Epidermal melanocyte (primary cell): ENCODE data around the gene RPL15.

ENCODE experiments used
- DNase-seq: peaks from one replicate; pipeline ENCODE4 v3.0.0; 2011; ENCODE audit warnings: low spot score; ENCODE audit not compliant: insufficient read length

The RPL15 gene

GRCh38 chr3:23928524-23928923, 11.6 kb downstream of the RPL15 start:
- no peak for DNase-seq

- DNase-seq: no peak
These were observed 14.7 kb downstream of the RPL15 start for GRCh38 chr3:23931597-23931996.

DNA sequence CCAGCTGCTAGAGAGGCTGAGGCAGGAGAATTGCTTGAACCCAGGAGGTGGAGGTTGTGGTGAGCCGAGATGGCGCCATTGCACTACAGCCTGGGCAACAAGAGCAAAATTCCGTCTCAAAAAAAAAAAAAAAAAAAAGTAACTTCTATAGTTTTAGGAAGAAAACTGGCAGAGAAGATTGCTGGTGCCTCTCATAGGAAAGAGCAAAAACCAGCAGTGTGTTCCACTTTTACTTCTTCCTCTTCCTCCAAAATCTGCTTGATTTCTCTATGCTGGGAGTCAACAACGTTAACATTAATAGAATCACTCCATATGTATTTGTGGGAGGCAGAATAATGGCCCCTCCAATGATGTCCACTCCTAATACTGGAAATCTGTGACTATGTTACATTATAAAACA, 15.6 kb downstream of the RPL15 start:
- DNase-seq: no peak

- DNase-seq: no peak
These were observed 17.3 kb downstream of the RPL15 start for GRCh38 chr3:23934253-23934652.

DNA sequence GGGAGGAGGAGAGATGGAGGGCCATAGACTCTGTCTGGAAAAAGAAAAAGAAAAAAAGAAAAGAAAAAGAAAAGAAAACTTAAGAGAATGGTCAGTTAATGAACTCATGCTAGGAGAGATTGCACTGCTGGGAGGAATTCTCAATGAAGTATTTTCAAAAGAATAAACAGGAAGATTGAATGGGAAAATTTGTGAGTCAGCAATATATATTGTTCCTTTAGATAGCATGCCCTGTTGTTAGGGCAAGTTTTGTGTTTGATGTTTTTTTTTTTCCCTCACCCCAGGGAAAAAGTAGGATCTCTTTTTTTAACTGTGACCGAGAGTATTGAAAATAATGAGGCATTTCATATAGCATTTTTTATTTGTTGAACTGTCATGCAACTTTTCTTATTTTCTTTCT, 20.4 kb downstream of the RPL15 start:
- no peak for DNase-seq

GRCh38 chr3:23938688-23939087, 21.8 kb downstream of the RPL15 start:
- no peak for DNase-seq

DNA sequence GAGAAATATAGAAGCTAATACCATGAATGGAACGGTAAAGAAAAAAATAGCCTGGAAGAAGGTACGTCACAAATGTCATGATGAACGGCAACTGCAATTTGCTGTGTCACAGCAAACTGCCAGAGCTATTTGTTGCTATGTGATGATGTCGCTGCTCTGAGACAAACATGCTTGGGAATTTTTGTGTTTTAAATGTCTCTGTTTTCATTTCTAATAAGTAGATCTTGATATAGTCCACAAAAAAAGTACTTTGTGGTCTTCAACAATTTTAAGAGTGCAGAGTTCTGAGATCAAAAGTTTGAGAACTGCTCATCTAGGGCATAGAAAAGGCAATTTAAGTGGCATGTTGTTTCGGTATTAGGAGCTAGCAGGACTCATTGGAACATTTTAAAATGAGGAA, 23.8 kb downstream of the RPL15 start:
- DNase-seq: no peak

DNA sequence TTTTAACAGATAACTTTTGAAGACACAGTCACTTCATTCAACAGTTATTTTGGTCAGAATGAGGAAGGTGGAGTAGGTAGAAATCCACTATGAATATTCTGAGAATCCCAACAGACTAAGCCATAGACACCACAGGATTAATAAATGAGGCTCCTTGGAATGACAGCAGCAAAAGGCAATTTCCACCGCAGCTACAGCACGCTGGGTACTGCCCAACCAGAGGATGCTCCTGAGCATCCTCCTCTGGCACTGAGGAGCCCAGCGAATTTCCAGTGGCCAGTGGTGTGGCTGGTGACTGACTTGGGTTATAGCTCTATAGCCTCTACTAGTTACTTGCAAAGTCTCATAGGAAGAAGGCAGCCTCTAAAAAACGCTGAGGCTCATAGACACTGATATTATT, 24.5 kb downstream of the RPL15 start:
- DNase-seq: no peak

GRCh38 chr3:23942546-23942945, 25.6 kb downstream of the RPL15 start:
- no peak for DNase-seq

GRCh38 chr3:23944007-23944783, 27.3 kb downstream of the RPL15 start:
- DNase-seq: no peak

DNA sequence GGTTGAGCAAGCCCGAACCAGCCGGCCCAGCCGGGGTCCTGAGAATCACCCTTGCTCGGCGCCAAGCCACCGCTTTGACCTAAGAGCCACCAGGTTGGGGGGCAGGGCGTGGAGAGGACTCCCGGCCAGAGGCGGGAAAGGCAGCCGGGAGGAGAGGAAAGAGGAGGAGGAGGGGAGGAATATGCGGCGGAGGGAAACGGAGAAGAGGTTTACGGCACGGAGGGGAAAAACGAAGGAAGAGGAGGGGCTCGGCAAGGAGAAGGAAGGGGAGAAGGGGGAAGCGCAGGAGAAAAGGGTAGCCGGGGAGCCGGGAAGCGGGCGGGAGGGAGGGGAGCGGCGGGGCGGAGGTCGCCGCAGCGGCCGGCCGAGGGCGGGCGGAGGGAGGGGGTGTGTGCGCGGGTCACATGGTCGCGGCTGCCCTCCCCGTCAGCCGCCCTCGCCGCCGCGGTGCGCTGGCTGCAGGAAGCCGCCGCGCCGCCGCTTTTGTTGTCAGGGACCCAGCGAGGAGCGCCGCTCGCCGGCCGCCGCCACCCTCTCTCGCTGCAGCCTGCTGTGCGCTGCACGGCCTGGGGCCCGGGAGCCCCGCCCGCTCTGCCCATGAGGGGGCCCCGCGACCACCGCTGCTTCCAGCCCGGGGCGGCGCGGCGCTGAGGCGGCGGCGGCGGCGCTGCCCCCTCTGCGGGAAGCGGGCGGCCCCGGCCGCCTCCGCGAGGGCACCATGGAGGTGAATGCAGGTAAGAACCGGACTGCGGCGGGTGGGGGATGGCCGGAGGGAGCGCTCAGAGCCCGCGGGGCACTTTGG, 28.1 kb downstream of the RPL15 start, which contains the start of gene NR1D2:
Gene NR1D2 (plus strand): TSS at position 426 of the 802 bp plus-strand sequence. CDS start 293 bp downstream, at position 719.
- DNase-seq: peak; percentile 31

GRCh38 chr3:23945663-23945912, 28.7 kb downstream of the RPL15 start:
- no peak for DNase-seq

- peak; percentile 78 for DNase-seq
These were observed 29.2 kb downstream of the RPL15 start for GRCh38 chr3:23945913-23946687.

- no peak for DNase-seq
These were observed 31.8 kb downstream of the RPL15 start for GRCh38 chr3:23948761-23949160.

GRCh38 chr3:23949784-23950183, 32.9 kb downstream of the RPL15 start:
- no peak for DNase-seq

DNA sequence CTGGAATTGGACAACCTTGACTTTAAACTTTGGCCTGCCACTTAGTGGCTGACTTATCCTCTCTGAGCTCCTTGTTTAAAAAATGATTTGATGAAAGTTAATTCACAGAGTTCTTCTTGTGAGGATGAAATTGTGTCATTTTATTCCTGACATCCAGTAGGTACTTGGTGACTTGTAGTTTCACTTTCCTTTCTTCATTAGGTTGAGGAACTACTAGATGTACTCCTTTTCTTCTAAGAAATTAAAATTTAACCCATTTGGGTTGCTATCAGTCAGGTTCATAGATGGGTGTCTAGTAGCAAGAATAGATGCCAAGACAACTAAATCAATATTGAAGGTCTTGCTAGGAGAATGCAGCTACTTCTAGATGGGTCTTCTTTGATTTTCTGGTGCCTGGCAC, 33.4 kb downstream of the RPL15 start:
- no peak for DNase-seq

DNA sequence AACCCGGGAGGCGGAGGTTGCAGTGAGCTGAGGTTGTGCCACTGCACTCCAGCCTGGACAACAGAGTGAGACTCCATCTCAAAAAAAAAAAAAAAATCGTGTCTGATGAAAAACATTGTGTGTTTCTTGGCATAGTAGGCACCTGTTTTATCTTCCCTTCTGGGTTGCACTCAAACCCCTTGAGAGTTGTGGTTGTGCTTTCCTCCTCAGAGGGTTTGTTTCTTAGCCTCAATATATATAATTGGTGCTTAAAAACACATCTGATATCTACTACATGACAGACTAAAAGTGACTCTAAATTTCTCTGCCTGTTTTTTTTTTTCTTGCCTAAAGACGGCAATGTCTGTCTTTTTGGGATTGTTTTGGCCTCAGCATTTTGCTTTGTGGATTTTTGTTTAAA, 35.7 kb downstream of the RPL15 start:
- no peak for DNase-seq

- DNase-seq: no peak
These were observed 36.6 kb downstream of the RPL15 start for GRCh38 chr3:23953523-23953922.

- no peak for DNase-seq
These were observed 37.2 kb downstream of the RPL15 start for GRCh38 chr3:23954144-23954543.

DNA sequence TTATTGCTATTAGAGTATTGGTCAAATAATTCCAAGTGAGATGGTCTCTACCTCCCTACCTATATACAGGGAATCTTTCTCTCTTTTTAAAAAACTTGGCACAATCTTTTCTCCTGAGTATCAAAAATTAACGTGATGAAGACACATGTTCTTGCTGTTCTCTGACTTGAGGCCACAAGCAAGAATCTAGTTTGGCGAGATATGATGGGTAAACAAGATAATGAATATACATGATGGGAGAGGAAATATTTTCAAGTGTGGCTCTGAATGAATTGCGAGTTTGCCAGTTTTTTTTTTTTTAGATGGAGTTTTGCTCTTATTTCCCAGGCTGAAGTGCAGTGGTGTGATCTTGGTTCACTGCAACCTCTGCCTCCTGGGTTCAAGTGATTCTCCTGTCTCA, 39.8 kb downstream of the RPL15 start:
- no peak for DNase-seq

- DNase-seq: peak; percentile 16
These were observed 42.4 kb downstream of the RPL15 start for GRCh38 chr3:23959135-23959900.
